NCI-H2227 (cell line): ENCODE data around the gene FOXL2NB.
"Not testable (repeated sequence)": the region's sequence is repeated elsewhere in the genome, so short reads cannot be mapped to it uniquely, and the experiment has no call there.

Source experiments
- DNase-seq: peaks from one replicate; lab custom pipeline; 2025; ENCODE audit not compliant: unreplicated experiment; lab: John Stamatoyannopoulos, UW

The FOXL2NB gene

GRCh38 chr3:138946663-138947494 is at the start of gene FOXL2NB, which contains the start of gene FOXL2:
Gene FOXL2NB (plus strand): TSS chr3:138947217. CDS start chr3:138947365, 148 bp downstream.
Gene FOXL2 (minus strand): TSS chr3:138947137. CDS start chr3:138946722, 415 bp downstream.
- DNase-seq, result peak; percentile 16

GRCh38 chr3:138898301-138898700 is 48.7 kb upstream of the FOXL2NB start:
- no peak for DNase-seq

- no peak for DNase-seq
Observed at GRCh38 chr3:138898708-138899107, 48.3 kb upstream of the FOXL2NB start.

GRCh38 chr3:138899351-138899991 is 47.5 kb upstream of the FOXL2NB start:
- no peak for DNase-seq

GRCh38 chr3:138901567-138901966 is 45.5 kb upstream of the FOXL2NB start:
- DNase-seq, result no peak

- no peak for DNase-seq
Observed at GRCh38 chr3:138902171-138902570, 44.8 kb upstream of the FOXL2NB start.

GRCh38 chr3:138907539-138907938 is 39.5 kb upstream of the FOXL2NB start:
- DNase-seq, result no peak

- DNase-seq, result no peak
Observed at GRCh38 chr3:138908846-138909245, 38.2 kb upstream of the FOXL2NB start.

GRCh38 chr3:138909904-138910303 is 37.1 kb upstream of the FOXL2NB start:
- DNase-seq, result no peak

GRCh38 chr3:138911621-138912020 is 35.4 kb upstream of the FOXL2NB start:
- no peak for DNase-seq

- no peak for DNase-seq
Observed at GRCh38 chr3:138912237-138912636, 34.8 kb upstream of the FOXL2NB start.

GRCh38 chr3:138913766-138914165 is 33.3 kb upstream of the FOXL2NB start:
- no peak for DNase-seq

- no peak for DNase-seq
Observed at GRCh38 chr3:138914870-138915502, 32.0 kb upstream of the FOXL2NB start.

GRCh38 chr3:138915503-138916498 is 31.2 kb upstream of the FOXL2NB start:
- peak; percentile 88 for DNase-seq

GRCh38 chr3:138916824-138917223 is 30.2 kb upstream of the FOXL2NB start:
- no peak for DNase-seq

GRCh38 chr3:138919325-138919724 is 27.7 kb upstream of the FOXL2NB start:
- no peak for DNase-seq

- DNase-seq, result no peak
Observed at GRCh38 chr3:138921316-138922292, 25.4 kb upstream of the FOXL2NB start.

- DNase-seq, result not testable (repeated sequence)
Observed at GRCh38 chr3:138922400-138922799, 24.6 kb upstream of the FOXL2NB start.

GRCh38 chr3:138923531-138923994 is 23.5 kb upstream of the FOXL2NB start:
- peak; percentile 83 for DNase-seq
